ENCODE measurements around the gene SYK. TPM values are rescaled to one million over a fixed set of nuclear protein-coding genes. Genes with fewer than 3 reads are reported as not detected.

SYK gene
- total and polyA plus RNA-seq, 2 of the 13 experiments (the other 11 are each of a cell fraction or from before 2014, with no cell fraction given) = not detected

- ChIA-PET CTCF (ENCODE audit: low intra/inter-chr PET ratio, low total read pairs) (interaction anchor here (0.7 to 1.9 kb wide), 12 partner anchors 510 to 1064 kb away, joined by 3 to 12 read pairs (median 4); partner anchors contain the start of gene ROR2), POLR2A (interaction anchor here (1.5 kb wide), 1 partner anchor 510 kb away, joined by 4 read pairs; no protein-coding TSS in a partner anchor)
- H3K4me3 ChIP-seq (replicated peaks in 1 of 3; ENCODE audit: insufficient read depth in 1 of 3, low read depth in 2 of 3, low read length in 3 of 3) = no peak overlapping the region
- H2AFZ ChIP-seq (ENCODE audit: low read length) = no peak overlapping the region
- no peaks in the 10 kb centered on the region for H3K79me2 ChIP-seq (ENCODE audit: insufficient read depth, low read length)
- H3K27me3 ChIP-seq (ENCODE audit: control insufficient read depth in 1 of 2, insufficient read depth in 2 of 2, low read length in 2 of 2) = no peaks in the 10 kb centered on the region; a peak in 2 of 5 replicates
- DNase-seq (ENCODE audit: low spot score) (peak; percentile 63), ATAC-seq (peak; percentile 97), FAIRE-seq (peak; percentile 85)
- no peak overlapping the region for H3K9ac ChIP-seq (ENCODE audit: insufficient read depth, low read depth, low read length)
- H3K36me3 ChIP-seq (replicated peaks in 1 of 2; ENCODE audit: control insufficient read depth in 1 of 2, insufficient read depth in 2 of 2, low read length in 2 of 2) = no peaks in the 10 kb centered on the region
- H3K4me1 ChIP-seq (ENCODE audit: insufficient read depth, low read length) = no peaks in the 10 kb centered on the region
- H3K9me3 ChIP-seq (ENCODE audit: low read length) = no peaks in the 10 kb centered on the region
- no peak overlapping the region for H3K4me2 ChIP-seq (ENCODE audit: low read depth, low read length)
- H3K27ac ChIP-seq (ENCODE audit: extremely low read length, insufficient read depth, low read length) = no peak overlapping the region
- no TSS peak for BruUV-seq (replicated peaks)
- H4K20me1 ChIP-seq (ENCODE audit: insufficient read depth, low read length) = no peaks in the 10 kb centered on the region
- intact Hi-C loops (cut with micrococcal nuclease; ENCODE audit: unreplicated experiment) = loop anchor here (1.0 to 2.0 kb wide), 6 partner anchors 510 to 812 kb away; no protein-coding TSS in a partner anchor
- in situ Hi-C loops (cut with HindIII; ENCODE audit: extremely low pct_ligation_motif_present, low pct_unique_long_range_greater_than_20kb) = loop anchor here (5.0 kb wide), 2 partner anchors 517 to 767 kb away; no protein-coding TSS in a partner anchor
- 0% methylated on average over 7 of the region's 7 CpGs for WGBS (ENCODE audit: low lambda C conversion rate)
- TF ChIP-seq STAG1 (CRISPR knock-in tag; IDR thresholded peaks at IDR 0.05) = peak; percentile 99
- TF ChIP-seq, protein P1, sequence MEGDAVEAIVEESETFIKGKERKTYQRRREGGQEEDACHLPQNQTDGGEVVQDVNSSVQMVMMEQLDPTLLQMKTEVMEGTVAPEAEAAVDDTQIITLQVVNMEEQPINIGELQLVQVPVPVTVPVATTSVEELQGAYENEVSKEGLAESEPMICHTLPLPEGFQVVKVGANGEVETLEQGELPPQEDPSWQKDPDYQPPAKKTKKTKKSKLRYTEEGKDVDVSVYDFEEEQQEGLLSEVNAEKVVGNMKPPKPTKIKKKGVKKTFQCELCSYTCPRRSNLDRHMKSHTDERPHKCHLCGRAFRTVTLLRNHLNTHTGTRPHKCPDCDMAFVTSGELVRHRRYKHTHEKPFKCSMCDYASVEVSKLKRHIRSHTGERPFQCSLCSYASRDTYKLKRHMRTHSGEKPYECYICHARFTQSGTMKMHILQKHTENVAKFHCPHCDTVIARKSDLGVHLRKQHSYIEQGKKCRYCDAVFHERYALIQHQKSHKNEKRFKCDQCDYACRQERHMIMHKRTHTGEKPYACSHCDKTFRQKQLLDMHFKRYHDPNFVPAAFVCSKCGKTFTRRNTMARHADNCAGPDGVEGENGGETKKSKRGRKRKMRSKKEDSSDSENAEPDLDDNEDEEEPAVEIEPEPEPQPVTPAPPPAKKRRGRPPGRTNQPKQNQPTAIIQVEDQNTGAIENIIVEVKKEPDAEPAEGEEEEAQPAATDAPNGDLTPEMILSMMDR (CRISPR knock-in tag; IDR thresholded peaks at IDR 0.05) = peak; percentile 98
- TF ChIP-seq, protein P2, sequence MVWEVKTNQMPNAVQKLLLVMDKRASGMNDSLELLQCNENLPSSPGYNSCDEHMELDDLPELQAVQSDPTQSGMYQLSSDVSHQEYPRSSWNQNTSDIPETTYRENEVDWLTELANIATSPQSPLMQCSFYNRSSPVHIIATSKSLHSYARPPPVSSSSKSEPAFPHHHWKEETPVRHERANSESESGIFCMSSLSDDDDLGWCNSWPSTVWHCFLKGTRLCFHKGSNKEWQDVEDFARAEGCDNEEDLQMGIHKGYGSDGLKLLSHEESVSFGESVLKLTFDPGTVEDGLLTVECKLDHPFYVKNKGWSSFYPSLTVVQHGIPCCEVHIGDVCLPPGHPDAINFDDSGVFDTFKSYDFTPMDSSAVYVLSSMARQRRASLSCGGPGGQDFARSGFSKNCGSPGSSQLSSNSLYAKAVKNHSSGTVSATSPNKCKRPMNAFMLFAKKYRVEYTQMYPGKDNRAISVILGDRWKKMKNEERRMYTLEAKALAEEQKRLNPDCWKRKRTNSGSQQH (CRISPR knock-in tag; IDR thresholded peaks at IDR 0.05; ENCODE audit: low read depth) = no peak
- TF ChIP-seq LCORL (IDR thresholded peaks at IDR 0.05) = no peak
- TF ChIP-seq LCORL (CRISPR knock-in tag; IDR thresholded peaks at IDR 0.05) = no peak
- TF ChIP-seq ZFYVE20 (CRISPR knock-in tag; IDR thresholded peaks at IDR 0.05; ENCODE audit: borderline replicate concordance, low read depth) = no peak
- no peak for TF ChIP-seq DDIT3 (CRISPR knock-in tag; IDR thresholded peaks at IDR 0.05)
- TF ChIP-seq RAD21 (CRISPR knock-in tag; IDR thresholded peaks at IDR 0.05) = peak; percentile 94
- TF ChIP-seq MATR3 (CRISPR knock-in tag; IDR thresholded peaks at IDR 0.05) = no peak
- TF ChIP-seq SNAPC4 (CRISPR knock-in tag; IDR thresholded peaks at IDR 0.05) = no peak
- TF ChIP-seq ZNF510 (CRISPR knock-in tag; IDR thresholded peaks at IDR 0.05; ENCODE audit: low read depth) = no peak
- TF ChIP-seq ZSCAN25 (CRISPR knock-in tag; IDR thresholded peaks at IDR 0.05) = no peak
- TF ChIP-seq ZNF547 (CRISPR knock-in tag; IDR thresholded peaks at IDR 0.05) = 0 out of 2 replicates have a peak, but pooled peaks have one; percentile 35
- TF ChIP-seq CEBPB (IDR thresholded peaks at IDR 0.05; ENCODE audit: borderline replicate concordance, low read depth, low read length) = no peak
Observed at GRCh38 chr9:90914868-90915483, 113.4 kb downstream of the SYK start.
